Measurements from ENCODE around the gene SLCO3A1. TPM values are rescaled to one million over a fixed set of nuclear protein-coding genes. Genes with fewer than 3 reads are reported as not detected.
A peak's percentile ranks its signal among the peaks of the same experiment; 100 is the strongest.

SLCO3A1 gene
- total and polyA plus RNA-seq, 4 donors = 9.6 to 60.7 (median 34.4) TPM

DNA sequence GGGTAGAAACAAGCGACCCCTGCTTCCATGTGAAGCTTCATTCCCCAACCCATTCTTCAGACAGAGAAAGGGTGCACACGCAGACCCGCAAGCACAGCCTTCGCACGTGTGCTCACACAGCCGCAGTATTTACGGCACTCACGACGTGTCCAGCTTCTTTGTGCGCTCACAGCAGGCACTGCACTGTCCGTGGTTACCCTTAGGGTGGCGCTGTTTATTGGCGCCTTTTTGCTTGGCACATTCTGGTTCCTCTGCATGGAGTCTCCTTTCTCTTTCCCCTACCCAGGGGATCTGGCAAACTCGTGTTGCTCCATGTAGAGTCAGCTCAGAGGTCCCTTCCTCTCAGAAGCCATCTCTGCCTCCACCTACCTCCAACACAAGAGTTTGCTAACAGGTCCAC, 115.1 kb downstream of the SLCO3A1 start:
- 91 to 92% methylated on average over 14 of the region's 14 CpGs for WGBS, 2 donors
- Histone ChIP-seq H3K27me3 (ENCODE audit: control insufficient read depth in 1 of 2, insufficient read depth in 2 of 2, low read length in 1 of 2) (no peaks in the 10 kb centered on the region), H3K36me3 (ENCODE audit: control insufficient read depth in 1 of 2, insufficient read depth in 2 of 2, low read length in 1 of 2) (no peaks in the 10 kb centered on the region), H3K4me3 (ENCODE audit: low read length in 2 of 2) (no peak overlapping the region), H3K27ac (ENCODE audit: low read depth in 1 of 2, low read length in 2 of 2) (no peak overlapping the region), H3K9me3 (ENCODE audit: control insufficient read depth, low read length) (no peaks in the 10 kb centered on the region), H3K4me1 (ENCODE audit: control insufficient read depth in 1 of 2, insufficient read depth in 2 of 2, low read length in 2 of 2) (peaks cover 0 to 7% of the 10 kb centered on the region in 2 donors)
- intact Hi-C loops (cut with DNase I) = loop anchor here in 1 of 2 donors (5.0 kb wide), 3 partner anchors 46 to 116 kb away; partner anchors contain the start of gene SLCO3A1
- ATAC-seq (ENCODE audit: low FRiP score) (no peak), DNase-seq (no peak)

- intact Hi-C loops (cut with DNase I) = no loop called here
- Histone ChIP-seq H3K9me3 (ENCODE audit: control insufficient read depth, low read length) (no peaks in the 10 kb centered on the region), H3K4me1 (ENCODE audit: control insufficient read depth in 1 of 2, insufficient read depth in 2 of 2, low read length in 2 of 2) (peaks cover 2 to 7% of the 10 kb centered on the region in 2 donors), H3K4me3 (ENCODE audit: low read length in 2 of 2) (no peak overlapping the region), H3K27ac (ENCODE audit: low read depth in 1 of 2, low read length in 2 of 2) (peak overlapping the region in 1 of 2 donors; percentile 62), H3K36me3 (ENCODE audit: control insufficient read depth in 1 of 2, insufficient read depth in 2 of 2, low read length in 1 of 2) (no peaks in the 10 kb centered on the region), H3K27me3 (ENCODE audit: control insufficient read depth in 1 of 2, insufficient read depth in 2 of 2, low read length in 1 of 2) (no peaks in the 10 kb centered on the region)
- ATAC-seq (ENCODE audit: low FRiP score) (peak; percentile 83), DNase-seq (peak; percentile 85 to 89)
- WGBS, 2 donors = 4 to 12% methylated on average over 7 of the region's 7 CpGs
These were observed 116.6 kb downstream of the SLCO3A1 start for GRCh38 chr15:91970142-91970541.

DNA sequence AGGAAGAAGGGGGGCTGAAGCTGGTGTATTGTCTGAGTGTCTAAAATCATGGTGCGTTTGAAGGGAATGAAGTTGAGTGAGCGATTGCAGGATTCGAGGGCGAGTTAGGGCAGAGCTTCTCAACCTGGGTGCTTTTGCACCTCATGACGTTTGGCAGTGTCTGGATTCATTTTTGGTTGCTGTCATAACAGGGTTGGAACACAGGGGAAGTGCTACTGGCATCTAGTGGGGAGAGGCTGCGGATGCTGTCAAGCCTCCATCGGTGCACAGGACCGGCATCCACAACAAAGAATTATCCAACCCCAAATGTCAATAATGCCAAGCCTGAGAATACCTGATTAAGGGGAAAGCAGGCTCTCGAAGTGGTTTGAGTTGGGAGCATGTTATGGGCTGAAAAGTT, 120.0 kb downstream of the SLCO3A1 start:
- Histone ChIP-seq H3K4me1 (ENCODE audit: control insufficient read depth in 1 of 2, insufficient read depth in 2 of 2, low read length in 2 of 2) (peaks cover 4 to 6% of the 10 kb centered on the region in 2 donors), H3K27ac (ENCODE audit: low read depth in 1 of 2, low read length in 2 of 2) (no peak overlapping the region), H3K9me3 (ENCODE audit: control insufficient read depth, low read length) (no peaks in the 10 kb centered on the region), H3K36me3 (ENCODE audit: control insufficient read depth in 1 of 2, insufficient read depth in 2 of 2, low read length in 1 of 2) (no peaks in the 10 kb centered on the region), H3K27me3 (ENCODE audit: control insufficient read depth in 1 of 2, insufficient read depth in 2 of 2, low read length in 1 of 2) (no peaks in the 10 kb centered on the region), H3K4me3 (ENCODE audit: low read length in 2 of 2) (no peak overlapping the region)
- DNase-seq = no peak
- WGBS, 2 donors = 80 to 84% methylated on average over 9 of the region's 9 CpGs
- intact Hi-C loops (cut with DNase I) = no loop called here
- no peak for ATAC-seq (ENCODE audit: low FRiP score)

- Histone ChIP-seq H3K9me3 (ENCODE audit: control insufficient read depth, low read length) (no peaks in the 10 kb centered on the region), H3K36me3 (ENCODE audit: control insufficient read depth in 1 of 2, insufficient read depth in 2 of 2, low read length in 1 of 2) (no peaks in the 10 kb centered on the region), H3K27me3 (ENCODE audit: control insufficient read depth in 1 of 2, insufficient read depth in 2 of 2, low read length in 1 of 2) (no peaks in the 10 kb centered on the region), H3K27ac (ENCODE audit: low read depth in 1 of 2, low read length in 2 of 2) (no peak overlapping the region), H3K4me3 (ENCODE audit: low read length in 2 of 2) (no peak overlapping the region), H3K4me1 (ENCODE audit: control insufficient read depth in 1 of 2, insufficient read depth in 2 of 2, low read length in 2 of 2) (peaks cover 2 to 8% of the 10 kb centered on the region in 2 donors)
- no peak for ATAC-seq (ENCODE audit: low FRiP score)
- intact Hi-C loops (cut with DNase I) = no loop called here
- no peak for DNase-seq
- WGBS, 2 donors = 25 to 34% methylated on average over 6 of the region's 6 CpGs
These were observed 120.8 kb downstream of the SLCO3A1 start for GRCh38 chr15:91974321-91974720.

DNA sequence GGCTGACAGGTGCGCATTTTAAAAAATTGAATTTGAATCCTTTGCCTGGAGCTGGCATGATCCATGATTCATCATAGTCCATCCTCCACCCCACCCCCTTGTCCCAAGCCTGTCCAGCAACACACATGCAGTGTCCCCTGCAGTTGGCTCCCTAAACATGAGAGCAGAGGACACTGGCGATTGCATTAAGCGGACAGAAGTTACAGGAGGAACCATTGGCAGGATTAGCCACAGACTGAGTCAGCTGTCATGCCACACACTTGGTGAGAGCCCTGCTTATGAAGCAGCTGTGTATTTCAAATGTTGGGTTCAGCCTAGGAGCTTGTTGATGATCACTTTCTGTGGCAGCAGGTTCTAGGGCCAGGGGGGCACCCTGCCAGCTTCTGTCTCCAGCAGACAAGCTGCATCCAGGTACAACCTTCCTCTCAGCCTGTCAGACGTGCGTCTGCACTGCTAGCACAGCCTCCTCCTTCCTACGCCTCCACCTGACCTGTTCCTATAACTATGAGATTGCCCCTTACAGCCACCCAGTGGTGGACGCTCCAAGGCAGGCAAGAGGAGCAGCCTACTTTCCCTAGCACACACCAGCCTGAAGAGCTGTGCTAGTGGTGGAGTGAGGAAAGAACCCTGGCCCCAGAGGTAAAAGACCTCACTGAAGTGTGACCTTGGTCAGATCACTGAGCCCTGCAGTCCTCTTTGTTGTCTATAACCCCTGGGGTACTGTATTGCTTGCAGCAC, 121.9 kb downstream of the SLCO3A1 start:
- no peak for ATAC-seq (ENCODE audit: low FRiP score)
- intact Hi-C loops (cut with DNase I) = no loop called here
- WGBS, 2 donors = 56 to 64% methylated on average over 7 of the region's 7 CpGs
- DNase-seq = no peak
- Histone ChIP-seq H3K4me1 (ENCODE audit: control insufficient read depth in 1 of 2, insufficient read depth in 2 of 2, low read length in 2 of 2) (peaks cover under 1 to 17% of the 10 kb centered on the region in 2 donors), H3K9me3 (ENCODE audit: control insufficient read depth, low read length) (no peaks in the 10 kb centered on the region), H3K36me3 (ENCODE audit: control insufficient read depth in 1 of 2, insufficient read depth in 2 of 2, low read length in 1 of 2) (no peaks in the 10 kb centered on the region), H3K27ac (ENCODE audit: low read depth in 1 of 2, low read length in 2 of 2) (no peak overlapping the region), H3K27me3 (ENCODE audit: control insufficient read depth in 1 of 2, insufficient read depth in 2 of 2, low read length in 1 of 2) (no peaks in the 10 kb centered on the region), H3K4me3 (ENCODE audit: low read length in 2 of 2) (no peak overlapping the region)

GRCh38 chr15:91976966-91977365, 123.5 kb downstream of the SLCO3A1 start:
- Histone ChIP-seq H3K4me1 (ENCODE audit: control insufficient read depth in 1 of 2, insufficient read depth in 2 of 2, low read length in 2 of 2) (peaks cover 0 to 17% of the 10 kb centered on the region in 2 donors), H3K36me3 (ENCODE audit: control insufficient read depth in 1 of 2, insufficient read depth in 2 of 2, low read length in 1 of 2) (no peaks in the 10 kb centered on the region), H3K27ac (ENCODE audit: low read depth in 1 of 2, low read length in 2 of 2) (no peak overlapping the region), H3K9me3 (ENCODE audit: control insufficient read depth, low read length) (no peaks in the 10 kb centered on the region), H3K4me3 (ENCODE audit: low read length in 2 of 2) (no peak overlapping the region), H3K27me3 (ENCODE audit: control insufficient read depth in 1 of 2, insufficient read depth in 2 of 2, low read length in 1 of 2) (no peaks in the 10 kb centered on the region)
- intact Hi-C loops (cut with DNase I) = no loop called here
- ATAC-seq (ENCODE audit: low FRiP score) (no peak), DNase-seq (no peak)
- 94 to 95% methylated on average over 2 of the region's 2 CpGs for WGBS, 2 donors

GRCh38 chr15:91980502-91981267, 127.2 kb downstream of the SLCO3A1 start:
- Histone ChIP-seq H3K36me3 (ENCODE audit: control insufficient read depth in 1 of 2, insufficient read depth in 2 of 2, low read length in 1 of 2) (no peaks in the 10 kb centered on the region), H3K27me3 (ENCODE audit: control insufficient read depth in 1 of 2, insufficient read depth in 2 of 2, low read length in 1 of 2) (no peaks in the 10 kb centered on the region), H3K27ac (ENCODE audit: low read depth in 1 of 2, low read length in 2 of 2) (peak overlapping the region; percentile 49 to 74), H3K9me3 (ENCODE audit: control insufficient read depth, low read length) (no peaks in the 10 kb centered on the region), H3K4me1 (ENCODE audit: control insufficient read depth in 1 of 2, insufficient read depth in 2 of 2, low read length in 2 of 2) (peaks cover 2 to 11% of the 10 kb centered on the region in 2 donors), H3K4me3 (ENCODE audit: low read length in 2 of 2) (no peak overlapping the region)
- intact Hi-C loops (cut with DNase I) = loop anchor here (2.0 to 5.0 kb wide), 6 partner anchors 37 to 128 kb away; partner anchors contain the start of gene SLCO3A1 (in 2 of the 2)
- WGBS, 2 donors = 3 to 10% methylated on average over 9 of the region's 9 CpGs
- ATAC-seq (ENCODE audit: low FRiP score) (peak; percentile 83), DNase-seq (peak in 1 of 2 donors; percentile 74)

GRCh38 chr15:91981821-91982800, 128.6 kb downstream of the SLCO3A1 start:
- H3K36me3 ChIP-seq (ENCODE audit: control insufficient read depth in 1 of 2, insufficient read depth in 2 of 2, low read length in 1 of 2) = no peaks in the 10 kb centered on the region
- ATAC-seq (ENCODE audit: low FRiP score) = no peak
- 80 to 84% methylated on average over 10 of the region's 10 CpGs for WGBS, 2 donors
- H3K4me1 ChIP-seq (ENCODE audit: control insufficient read depth in 1 of 2, insufficient read depth in 2 of 2, low read length in 2 of 2) = peaks cover 2 to 11% of the 10 kb centered on the region in 2 donors
- H3K9me3 ChIP-seq (ENCODE audit: control insufficient read depth, low read length) = no peaks in the 10 kb centered on the region
- H3K27ac ChIP-seq (ENCODE audit: low read depth in 1 of 2, low read length in 2 of 2) = peak overlapping the region in 1 of 2 donors; percentile 35
- H3K4me3 ChIP-seq (ENCODE audit: low read length in 2 of 2) = no peak overlapping the region
- intact Hi-C loops (cut with DNase I) = loop anchor here (2.0 to 5.0 kb wide), 6 partner anchors 35 to 130 kb away; partner anchors contain the start of gene SLCO3A1 (in 2 of the 2)
- DNase-seq = no peak
- no peaks in the 10 kb centered on the region for H3K27me3 ChIP-seq (ENCODE audit: control insufficient read depth in 1 of 2, insufficient read depth in 2 of 2, low read length in 1 of 2)

All from aorta (tissue), 5 donors.